Stimulated activated CD8-positive, alpha-beta memory T cell treated with anti-CD3 and anti-CD28 coated beads, Interleukin-15, amount 100 ng/mL, for 1 hour (primary cell): Measurements from ENCODE around the gene SMIM10L1.

Experiments used
- DNase-seq: peaks from one replicate; pipeline ENCODE4 v3.0.0-alpha.2; 2020; ENCODE audit warnings: low read depth

Gene SMIM10L1

DNA sequence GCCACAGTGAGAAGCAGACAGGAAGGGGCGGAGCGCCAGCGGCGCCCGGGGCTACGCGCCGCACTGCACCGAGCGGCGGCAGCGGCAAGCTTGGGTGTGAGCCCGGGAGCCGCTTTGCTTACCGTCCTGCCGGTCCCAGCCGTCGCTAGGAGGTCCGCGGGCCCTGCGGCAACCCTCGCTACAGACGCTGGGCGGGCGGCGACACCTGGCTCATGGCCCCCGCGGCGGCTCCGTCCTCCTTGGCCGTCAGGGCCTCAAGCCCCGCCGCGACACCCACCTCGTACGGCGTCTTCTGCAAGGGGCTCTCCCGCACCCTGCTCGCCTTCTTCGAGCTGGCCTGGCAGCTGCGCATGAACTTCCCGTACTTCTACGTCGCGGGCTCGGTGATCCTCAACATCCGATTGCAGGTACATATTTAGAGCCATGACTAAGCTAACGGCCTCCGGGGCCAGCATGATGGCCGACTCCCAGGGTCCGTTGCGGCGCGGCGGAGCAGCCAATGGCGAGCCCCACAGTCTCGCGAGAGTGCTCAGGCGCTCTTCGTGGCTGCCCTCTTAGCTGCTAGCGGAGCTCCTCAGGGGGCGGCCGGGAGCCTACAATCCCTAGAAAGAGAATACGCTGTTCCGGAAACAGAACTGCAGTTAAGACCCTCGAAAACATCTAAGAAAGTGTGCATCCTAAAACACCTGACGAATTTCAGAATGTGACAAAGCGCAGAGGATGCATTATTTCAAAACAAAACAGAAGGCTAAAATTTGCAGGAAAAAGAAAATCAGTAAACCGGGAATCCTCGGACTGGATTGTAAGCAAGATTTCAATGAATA, at the start of gene SMIM10L1:
Gene SMIM10L1, plus strand, starts transcription at position 50 of the 824 bp plus-strand sequence. Its CDS starts 163 bp downstream, at position 213.
- peak; percentile 60 for DNase-seq

DNA sequence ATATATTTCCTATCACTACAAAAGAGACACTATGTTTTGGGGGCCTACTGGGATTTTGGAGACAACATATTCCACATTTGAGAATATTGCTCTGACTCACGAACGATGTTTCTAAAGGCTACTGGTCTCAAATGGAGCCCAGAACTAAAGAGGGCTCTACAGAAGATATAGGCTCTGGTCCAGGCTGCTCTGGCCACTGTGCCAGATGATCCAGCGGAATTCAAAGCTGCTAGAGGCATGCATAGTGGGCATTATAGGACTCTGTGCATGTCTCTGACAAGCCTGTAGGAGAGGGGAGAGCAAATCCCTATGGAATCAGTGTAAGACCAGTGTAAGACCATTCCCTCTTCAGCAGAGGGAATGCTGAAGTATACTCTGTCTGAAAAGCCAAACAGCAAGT, 40.6 kb upstream of the SMIM10L1 start:
- DNase-seq = no peak

DNA sequence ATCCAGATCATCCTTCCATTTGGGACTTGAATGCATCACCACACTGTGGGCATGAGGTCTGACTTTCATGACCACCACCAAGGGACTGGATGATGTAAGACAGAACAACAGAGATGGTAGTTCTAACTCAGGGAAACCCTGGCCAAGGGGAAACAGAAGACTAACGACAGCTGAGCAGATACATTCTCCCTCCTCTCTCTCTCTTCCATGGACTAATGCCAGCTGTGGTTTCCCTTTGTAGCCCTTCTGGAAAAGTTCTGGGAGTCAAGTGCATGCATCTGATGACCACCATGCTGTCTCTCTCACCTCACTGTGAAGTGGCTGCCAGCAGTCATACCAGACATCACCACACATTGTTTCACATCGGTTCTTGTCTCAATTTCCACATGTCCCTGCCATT, 40.0 kb upstream of the SMIM10L1 start:
- no peak for DNase-seq

DNA sequence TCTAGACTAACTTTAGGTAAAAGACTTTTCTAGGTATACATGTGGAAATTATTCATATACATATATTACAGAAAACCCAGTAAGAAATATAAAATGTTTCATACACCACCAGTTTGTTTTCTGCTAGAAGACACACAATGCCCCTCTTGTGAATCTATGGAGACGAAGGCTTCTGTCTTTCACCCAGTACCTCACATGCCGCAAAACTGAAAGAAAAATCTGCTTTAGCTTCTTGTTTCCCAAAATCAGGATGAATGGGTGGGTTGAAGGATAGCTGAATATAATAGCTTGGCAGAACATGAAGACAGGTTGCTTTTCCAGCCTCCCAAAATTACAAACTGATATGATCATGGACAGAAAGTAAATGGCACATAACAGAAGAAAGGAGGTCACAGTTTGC, 37.8 kb upstream of the SMIM10L1 start:
- DNase-seq = no peak

DNA sequence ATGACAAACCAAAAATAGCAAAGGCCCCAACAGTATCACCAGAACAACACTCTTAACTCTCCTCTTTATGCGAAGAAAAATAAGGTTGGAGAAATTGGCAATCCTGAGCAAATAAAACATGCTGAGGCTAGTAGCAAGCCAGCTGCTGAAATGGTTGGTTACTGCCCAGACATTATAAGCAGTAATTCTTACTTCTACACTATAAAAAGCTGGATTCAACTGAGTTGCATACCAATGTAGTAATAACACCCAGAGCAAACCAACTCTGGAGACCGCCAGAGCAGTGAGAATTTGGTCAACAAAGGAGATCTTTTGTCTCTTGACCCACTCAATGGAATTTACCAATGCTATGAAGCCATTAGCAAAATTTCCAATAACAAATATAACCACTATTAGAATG, 37.2 kb upstream of the SMIM10L1 start:
- DNase-seq = no peak

DNA sequence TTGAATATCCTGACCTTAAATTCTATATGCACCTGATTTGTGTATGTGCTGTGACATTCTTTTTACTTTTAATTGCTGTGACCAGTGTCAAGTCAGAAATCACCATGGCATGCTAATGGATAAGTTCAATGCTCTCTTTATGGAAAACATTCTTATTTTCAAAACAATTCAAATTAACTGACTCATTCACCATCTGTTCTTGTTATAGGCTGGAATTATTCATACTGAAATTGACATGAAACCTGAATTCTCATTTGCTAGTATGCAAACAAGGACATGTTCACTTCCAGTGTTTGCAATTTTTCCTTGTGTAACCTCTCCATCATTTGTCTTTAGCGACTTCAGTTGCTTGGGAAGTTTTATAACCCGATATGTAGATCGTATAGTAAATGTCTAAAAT, 36.7 kb upstream of the SMIM10L1 start, which contains the start of gene TAS2R30:
Gene TAS2R30, minus strand, starts transcription at position 340 of the 400 bp plus-strand sequence. CDS start 400 bp downstream, outside the sequence.
- DNase-seq = no peak

DNA sequence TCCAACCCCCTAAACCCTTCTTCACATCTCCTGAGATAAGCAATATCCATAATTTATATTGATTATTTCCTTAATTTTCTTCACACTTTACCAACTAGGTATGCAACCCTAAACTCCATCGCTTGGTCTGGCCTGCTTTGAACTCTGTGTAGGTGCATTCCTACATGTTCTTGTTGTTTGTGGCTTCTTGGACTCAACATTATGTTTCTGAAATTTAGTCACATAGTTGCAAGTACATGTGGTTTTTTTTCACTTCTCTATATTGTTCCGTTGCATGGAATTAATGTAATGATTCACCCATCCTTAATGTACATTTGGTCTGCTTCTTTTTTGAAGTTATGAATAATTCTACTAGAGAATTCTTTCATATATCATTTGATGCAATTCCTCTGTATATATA, 34.9 kb upstream of the SMIM10L1 start:
- no peak for DNase-seq

DNA sequence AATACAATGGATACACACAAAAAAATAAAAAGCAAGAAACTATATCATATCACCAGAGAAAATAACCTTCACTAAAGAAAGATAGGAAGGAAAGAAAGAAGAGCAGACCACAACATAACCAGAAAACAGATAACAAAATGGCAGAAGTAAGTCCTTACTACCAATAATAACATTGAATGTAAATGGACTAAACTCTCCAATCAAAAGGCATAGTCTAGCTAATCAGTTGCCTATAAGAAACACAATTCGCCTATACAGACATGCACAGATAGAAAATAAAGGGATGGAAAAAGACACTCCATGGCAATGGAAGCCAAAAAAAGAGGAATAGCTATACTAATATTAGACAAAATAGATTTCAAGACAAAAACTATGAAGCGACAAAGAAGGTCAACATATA, 27.6 kb upstream of the SMIM10L1 start:
- DNase-seq = no peak

DNA sequence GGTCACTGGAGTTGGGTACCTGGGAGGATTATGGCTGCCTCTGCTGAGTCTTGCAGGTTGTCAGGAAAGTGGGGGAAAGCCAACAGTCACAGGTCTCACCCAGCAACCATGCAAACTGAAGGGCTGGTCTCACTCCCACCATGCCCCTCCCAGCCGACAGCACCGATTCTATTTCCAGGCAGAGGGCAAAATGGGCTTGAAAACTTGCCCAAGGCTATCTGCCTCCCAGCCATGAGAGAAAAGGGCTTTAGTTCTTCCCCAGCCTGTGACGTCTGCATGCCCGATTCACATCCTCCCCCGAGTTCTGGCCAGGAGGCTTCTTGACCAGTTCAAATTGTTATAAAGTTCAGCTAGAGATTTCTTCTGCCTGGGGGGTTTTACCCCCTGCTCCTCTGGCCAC, 26.7 kb upstream of the SMIM10L1 start:
- DNase-seq = no peak

DNA sequence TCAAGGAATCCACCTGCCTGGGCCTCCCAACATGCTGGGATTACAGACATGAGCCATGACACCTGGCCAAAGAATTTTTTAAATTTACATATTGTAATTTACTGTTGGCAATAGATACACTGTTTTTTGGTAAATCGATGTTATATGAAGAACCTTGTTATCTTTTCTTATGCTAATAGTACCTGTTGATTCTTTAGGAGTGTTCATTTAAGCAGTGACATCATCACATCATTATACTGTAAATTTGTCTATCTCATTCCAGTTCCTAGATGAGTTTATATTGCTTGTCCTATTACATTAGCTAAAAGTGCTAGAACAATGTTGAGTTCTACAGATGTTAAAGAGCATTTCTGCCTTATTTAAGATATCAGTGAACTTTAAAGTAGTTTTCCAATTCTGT, 23.6 kb upstream of the SMIM10L1 start:
- DNase-seq = no peak

DNA sequence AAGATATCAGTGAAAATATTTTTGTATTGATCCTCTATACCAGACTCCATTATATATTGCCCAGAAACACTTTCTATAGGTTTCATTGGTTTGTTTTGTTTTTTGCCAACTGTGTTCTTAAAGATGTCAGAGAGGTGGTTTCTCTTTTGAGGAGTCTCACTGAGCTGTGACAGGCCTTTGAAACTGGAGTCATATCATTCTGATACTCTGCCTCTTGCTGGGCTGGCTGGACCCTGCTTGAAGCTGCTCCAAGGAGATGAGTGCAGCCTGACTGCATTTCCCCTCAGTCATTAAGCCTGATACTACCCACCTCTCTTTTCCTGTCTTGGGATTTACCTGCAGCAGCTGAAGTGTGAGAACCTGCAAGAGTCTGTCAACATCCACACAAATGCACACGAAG, 20.2 kb upstream of the SMIM10L1 start:
- DNase-seq = no peak

DNA sequence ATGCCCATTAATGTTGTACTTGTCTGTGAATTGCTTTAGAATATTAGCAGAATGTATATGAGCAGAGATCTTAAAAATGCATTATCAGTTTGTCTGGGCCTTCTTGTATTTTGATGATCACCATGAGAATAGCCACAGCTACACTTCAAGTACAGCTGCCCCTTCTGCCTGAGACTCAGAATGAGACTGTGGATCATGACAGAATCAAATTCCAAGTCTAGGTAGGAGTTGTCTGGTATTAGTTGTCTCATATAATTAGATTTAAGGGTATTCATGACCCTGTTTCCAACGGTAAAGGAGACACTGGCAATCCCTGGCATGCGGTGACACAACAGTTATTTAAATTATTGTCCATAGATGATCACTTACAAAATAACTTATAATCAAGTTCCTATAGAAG, 18.3 kb upstream of the SMIM10L1 start:
- DNase-seq = no peak

DNA sequence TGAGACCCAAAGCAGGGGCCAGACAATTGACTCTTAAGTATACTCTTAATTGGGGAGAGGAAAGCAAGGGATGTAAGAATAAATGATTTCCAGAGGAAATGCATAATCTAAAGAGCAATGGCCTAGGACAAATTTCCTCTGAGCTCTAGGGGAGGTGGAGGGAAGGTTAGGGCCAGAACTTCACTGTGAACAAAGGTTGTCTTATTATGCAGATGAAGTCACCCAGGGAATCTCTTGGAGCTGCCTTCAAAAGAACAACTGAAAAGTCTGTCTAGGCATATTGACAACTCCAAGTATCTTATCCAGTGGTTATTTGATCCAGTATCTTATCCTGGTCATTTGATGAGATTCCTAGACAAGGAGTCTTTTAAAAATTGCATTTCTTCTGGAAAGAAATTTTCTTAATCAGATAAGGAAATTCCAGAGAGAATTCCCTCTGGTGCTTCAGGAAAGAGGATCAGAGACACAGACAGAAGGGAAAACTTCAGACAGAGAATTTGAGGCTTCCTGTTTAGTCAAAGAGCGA, 16.5 kb upstream of the SMIM10L1 start:
- no peak for DNase-seq

DNA sequence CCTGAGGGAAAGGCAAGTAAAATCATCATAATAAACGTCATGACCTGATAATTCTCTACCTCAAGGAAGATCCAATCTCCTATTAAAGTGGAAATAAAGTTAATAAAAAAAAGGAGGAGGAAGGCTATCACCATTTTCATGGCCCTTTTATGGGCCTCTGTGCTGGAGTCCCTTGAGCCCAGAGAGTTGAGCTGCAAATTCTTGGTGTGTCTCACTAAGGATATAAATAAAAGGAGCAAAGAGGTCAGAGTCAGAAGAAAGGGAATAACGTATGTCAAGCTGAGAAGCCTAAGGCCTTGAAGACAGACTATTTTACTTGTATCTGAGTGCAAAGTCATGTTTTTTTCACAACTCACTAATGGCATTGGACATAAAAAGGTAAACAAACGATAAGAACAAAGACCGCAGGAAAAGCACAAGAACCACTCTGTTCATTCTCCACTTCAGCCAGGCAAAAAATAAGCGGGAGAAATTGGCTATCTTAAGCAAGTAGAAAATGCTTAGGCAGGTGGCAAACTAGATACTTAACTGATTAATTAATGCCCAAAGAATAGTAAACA, 12.0 kb upstream of the SMIM10L1 start:
- no peak for DNase-seq

DNA sequence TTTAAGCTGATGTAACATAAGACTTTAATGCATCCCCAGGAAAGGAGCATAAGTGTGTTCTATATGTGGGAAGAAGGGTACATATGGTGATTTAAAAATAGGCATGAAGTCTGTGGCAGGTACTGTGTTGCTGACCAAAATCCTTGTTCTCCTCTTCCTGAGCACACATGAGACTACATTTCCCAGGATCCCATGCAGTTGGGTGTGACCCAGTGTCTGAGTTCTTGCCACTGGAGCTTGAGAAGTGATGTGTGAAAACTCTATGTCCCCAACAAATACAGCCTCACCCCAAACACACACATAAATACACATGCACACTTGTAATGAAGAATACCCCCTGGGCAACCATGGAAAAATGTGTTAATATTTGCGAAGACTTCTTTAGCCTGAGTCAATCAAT, 8.5 kb upstream of the SMIM10L1 start:
- no peak for DNase-seq

DNA sequence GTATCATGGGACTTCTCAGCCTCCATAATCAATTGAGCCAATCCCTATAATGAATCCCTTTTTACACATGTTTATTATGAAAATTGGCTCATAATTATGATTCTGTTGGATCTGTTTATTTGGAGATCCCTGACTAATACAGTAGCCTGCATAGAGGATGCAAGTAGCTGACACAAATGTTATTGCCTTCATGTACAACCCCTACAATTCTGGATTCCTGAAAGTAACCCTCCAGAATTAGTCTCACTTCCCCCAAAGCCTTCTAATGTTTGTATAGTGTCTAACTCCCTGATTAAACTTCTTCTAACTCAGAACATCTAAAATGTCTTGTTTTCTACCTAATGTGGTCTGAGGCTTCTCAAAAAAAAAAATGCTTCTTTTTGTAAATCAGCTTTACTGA, 6.6 kb upstream of the SMIM10L1 start:
- no peak for DNase-seq

DNA sequence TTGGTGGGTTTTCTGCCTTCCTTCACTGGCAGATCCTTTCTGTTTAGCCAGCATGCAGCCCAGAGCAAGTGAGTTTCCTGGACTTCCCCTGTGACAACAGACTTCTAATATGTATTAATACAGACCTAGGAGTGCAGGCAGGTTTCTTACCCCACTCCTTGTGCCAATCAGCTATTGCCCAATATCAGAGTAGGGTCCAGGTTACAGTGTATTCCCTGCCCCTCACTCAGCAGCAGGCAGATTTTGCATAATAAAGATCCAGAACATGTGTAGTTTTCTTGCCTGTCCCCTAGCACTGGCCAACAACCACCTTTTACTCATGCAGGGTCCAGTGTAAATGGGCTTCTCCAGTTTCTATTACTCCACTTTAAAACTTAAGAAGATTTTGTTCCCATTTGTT, 4.7 kb upstream of the SMIM10L1 start:
- no peak for DNase-seq

DNA sequence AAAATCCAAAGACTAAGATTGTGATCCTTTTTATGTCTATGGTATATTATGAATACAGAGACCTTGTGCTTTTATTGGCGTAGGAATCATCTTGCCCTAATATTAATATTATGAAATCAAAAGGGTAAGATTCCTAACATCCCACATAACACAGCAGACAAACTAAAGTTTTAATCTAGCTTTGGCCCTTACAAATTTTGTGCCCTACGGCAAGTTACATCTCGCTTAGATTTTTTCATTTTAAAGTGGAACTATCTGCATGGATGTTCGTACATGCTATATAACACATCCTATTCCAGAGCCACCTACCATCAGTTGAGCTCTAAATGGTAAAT, 217 bp upstream of the SMIM10L1 start:
- DNase-seq = no peak

DNA sequence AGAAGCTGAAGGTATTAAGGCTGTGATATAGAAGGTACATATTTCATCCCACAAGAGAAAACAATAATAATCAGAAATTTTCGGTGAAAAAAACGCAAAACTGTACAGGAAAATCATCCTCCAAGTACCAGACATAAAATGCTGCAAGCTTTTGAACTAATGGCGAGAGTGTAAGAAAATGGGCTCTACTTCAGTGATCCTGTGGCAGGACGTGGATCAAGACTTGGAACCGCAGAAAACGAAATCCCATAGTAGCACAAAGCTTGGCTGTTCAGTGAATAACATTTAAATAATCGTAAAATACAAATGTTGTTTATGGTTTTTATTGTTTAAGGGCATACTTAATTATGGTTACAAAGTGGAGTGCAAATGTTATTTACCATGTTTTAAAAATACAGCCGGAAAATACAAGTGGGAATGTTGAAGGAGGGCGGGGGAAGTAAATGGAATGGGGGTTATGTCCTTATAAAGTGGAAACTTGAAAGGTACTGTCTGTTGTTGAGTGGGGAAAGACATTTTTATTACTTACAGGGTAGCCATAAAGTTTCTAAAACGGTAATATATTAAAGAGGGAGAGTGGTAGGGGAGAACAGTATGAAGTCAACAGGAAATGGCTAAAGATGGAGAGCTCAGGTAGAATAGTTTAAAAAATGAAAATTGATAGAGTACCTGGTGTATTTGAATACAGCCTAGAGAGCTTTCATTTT, 1.1 kb downstream of the SMIM10L1 start:
- DNase-seq = no peak

DNA sequence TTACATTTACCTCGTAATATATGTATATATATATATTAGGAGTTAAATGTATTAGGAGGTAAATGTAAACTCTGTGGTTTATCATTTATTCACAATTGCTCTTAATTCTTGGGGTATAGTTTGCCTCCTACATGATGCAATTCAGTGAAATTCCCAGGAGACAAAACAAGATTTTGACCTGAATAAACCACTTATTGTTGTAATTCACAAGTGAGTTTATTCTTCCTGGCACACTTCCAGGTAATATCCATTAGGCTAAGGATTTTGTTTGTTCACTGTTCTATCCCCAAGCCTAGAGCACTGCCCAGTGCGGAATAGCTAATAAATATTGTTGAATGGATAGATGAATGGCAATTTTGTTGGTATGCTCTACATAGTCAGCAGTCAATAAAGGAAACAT, 3.0 kb downstream of the SMIM10L1 start:
- no peak for DNase-seq

DNA sequence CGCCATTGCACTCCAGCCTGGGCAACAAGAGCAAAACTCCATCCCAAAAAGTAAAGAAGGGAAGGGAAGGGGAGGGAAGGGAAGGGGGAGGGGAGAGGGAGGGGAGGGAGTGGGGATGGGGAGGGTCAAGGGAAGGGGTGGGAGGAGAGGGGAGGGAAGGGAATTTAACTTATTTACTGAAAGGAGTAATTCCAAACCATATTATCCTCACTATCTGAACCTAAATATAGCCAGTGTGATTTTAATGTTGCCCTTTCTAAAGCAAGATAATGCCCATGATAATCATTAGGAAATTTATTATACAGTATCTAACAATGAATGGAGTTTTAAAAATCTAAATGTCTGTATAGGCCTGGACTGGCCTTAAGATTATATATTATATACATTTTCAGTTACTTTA, 7.3 kb downstream of the SMIM10L1 start:
- DNase-seq = no peak

DNA sequence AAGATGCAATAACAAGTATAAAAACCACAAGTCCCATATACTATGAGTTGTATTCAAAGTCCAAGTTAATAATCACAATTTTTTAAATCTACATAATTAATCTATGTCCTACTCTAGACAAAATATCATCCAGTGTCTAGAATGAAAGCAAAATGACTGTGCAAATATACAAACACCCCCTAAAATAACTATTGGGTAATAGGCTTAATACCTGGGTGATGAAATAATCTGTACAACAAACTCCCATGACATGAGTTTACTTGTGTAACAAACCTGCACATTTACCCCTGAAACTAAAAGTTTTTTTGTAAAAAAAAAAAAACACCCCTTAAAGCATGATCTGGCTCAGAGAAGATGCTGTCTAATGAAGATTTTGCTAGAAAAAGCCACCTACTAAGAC, 11.5 kb downstream of the SMIM10L1 start:
- DNase-seq = no peak

DNA sequence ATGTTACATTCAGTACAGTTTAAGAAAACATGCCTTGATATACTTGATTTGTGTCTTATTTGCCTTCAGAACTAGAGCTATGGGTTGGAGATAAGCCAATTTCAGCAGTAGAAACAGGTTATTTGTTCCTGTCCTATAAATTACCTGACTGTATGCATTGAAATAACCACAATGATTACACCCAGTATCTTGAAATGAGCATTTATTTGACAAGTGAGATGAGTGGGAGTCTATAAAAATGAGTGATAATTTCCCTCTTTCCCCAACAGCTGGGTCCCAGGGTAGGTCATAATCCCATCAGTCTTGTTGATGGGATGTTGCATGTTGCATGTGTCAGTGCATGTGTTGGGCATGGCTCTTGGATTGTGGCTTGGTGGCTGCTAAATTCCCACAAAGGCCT, 12.0 kb downstream of the SMIM10L1 start:
- DNase-seq = no peak
